ENCODE data around the gene IQCK.

IQCK gene

GRCh38 chr16:19830902-19831560, 113.0 kb downstream of the IQCK start:
- DNase-seq (ENCODE audit: extremely low read depth in 1 of 2, low read depth in 1 of 2) = no peak

DNA sequence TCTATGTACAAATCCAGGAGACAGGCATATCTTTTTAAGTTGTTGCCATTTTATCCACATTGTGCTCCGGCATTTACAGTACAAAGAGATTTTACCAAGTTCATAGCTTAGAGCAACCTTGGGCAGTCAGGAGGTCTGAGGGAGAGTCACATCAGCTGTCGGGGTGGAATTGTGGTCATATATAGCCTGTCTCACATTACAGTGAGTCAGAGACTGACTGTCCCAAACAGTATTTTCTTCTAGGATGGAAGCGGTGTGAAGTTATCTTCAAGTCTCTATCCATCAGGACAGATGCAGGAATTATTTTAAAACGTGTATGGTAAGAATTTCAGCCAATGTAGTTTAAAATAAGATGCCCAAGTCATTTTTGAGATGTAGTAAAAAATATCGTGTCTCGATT, 113.6 kb downstream of the IQCK start:
- no peak for DNase-seq (ENCODE audit: extremely low read depth in 1 of 2, low read depth in 1 of 2)

- no peak for DNase-seq (ENCODE audit: extremely low read depth in 1 of 2, low read depth in 1 of 2)
These were observed 115.1 kb downstream of the IQCK start for GRCh38 chr16:19833176-19833575.

- no peak for DNase-seq (ENCODE audit: extremely low read depth in 1 of 2, low read depth in 1 of 2)
These were observed 115.5 kb downstream of the IQCK start for GRCh38 chr16:19833581-19833980.

- no peak for DNase-seq (ENCODE audit: extremely low read depth in 1 of 2, low read depth in 1 of 2)
These were observed 117.1 kb downstream of the IQCK start for GRCh38 chr16:19835196-19835595.

- DNase-seq (ENCODE audit: extremely low read depth in 1 of 2, low read depth in 1 of 2) = no peak
These were observed 117.9 kb downstream of the IQCK start for GRCh38 chr16:19835968-19836421.

DNA sequence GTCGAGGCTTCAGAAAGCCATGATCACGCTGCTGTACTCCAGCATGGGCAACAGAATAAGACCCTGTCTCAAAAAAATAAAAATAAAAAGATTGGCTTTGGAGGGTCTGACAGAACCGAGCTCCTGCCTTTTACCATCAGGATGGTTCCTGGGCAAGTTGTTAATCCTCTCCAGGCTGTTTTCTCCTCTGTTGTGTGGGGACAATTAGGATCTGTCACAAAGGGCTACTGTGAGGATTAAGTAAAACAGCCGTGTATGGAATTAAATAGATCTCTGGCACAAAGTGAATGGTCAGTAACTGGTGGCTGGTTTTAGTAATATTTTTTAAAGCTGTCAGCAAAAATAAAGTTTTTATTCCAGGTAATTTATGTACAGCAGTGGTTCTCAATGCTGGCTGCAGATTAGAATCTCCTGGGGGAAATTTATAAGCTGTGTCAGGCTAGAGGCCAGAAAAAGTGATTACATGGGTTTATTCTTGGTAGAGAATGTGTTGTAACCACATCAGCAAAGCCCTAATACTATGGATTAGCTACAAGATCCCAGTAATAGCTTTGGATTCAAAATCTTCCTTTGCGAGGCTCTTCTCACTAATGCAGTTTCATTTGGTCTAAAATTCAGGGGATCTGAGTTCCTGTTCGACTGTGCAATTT, 119.4 kb downstream of the IQCK start:
- DNase-seq (ENCODE audit: extremely low read depth in 1 of 2, low read depth in 1 of 2) = no peak

- no peak for DNase-seq (ENCODE audit: extremely low read depth in 1 of 2, low read depth in 1 of 2)
These were observed 120.1 kb downstream of the IQCK start for GRCh38 chr16:19837984-19838707.

GRCh38 chr16:19840524-19841110, 122.5 kb downstream of the IQCK start:
- no peak for DNase-seq (ENCODE audit: extremely low read depth in 1 of 2, low read depth in 1 of 2)

- no peak for DNase-seq (ENCODE audit: extremely low read depth in 1 of 2, low read depth in 1 of 2)
These were observed 123.1 kb downstream of the IQCK start for GRCh38 chr16:19841184-19841583.

- DNase-seq (ENCODE audit: extremely low read depth in 1 of 2, low read depth in 1 of 2) = no peak
These were observed 124.5 kb downstream of the IQCK start for GRCh38 chr16:19842426-19843157.

GRCh38 chr16:19843371-19843770, 125.3 kb downstream of the IQCK start:
- DNase-seq (ENCODE audit: extremely low read depth in 1 of 2, low read depth in 1 of 2) = no peak

DNA sequence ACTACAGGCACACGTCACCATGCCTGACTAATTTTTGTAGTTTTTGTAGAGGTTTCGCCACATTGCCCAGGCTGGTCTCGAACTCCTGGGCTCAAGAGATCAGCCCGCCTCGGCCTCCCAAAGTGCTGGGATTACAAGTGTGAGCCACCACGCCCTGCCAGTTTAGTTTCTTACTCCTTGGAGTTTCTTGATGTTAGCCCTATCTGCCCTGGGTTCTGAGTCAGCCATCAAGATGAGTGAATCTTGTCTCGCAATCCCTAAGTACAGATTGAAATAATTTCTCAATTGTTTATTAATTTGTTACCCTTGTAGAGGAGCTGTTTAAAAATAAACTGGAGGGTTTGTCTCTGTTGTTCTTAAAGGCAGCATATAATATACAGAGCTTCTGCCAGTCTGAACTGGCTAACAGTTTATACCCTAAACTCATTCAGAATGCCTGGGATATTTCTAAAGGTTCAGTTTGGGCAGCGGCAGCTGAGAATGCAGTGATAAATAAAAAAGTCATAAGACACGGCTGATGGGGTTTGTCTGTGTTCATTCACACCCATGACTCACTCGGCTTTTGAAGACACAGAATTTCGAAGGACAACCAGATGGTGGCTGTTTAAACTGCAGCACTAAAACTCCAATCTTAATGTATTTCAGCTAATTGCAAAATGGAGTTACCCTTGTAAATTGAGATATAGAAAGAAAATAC, 127.0 kb downstream of the IQCK start:
- no peak for DNase-seq (ENCODE audit: extremely low read depth in 1 of 2, low read depth in 1 of 2)

- no peak for DNase-seq (ENCODE audit: extremely low read depth in 1 of 2, low read depth in 1 of 2)
These were observed 128.4 kb downstream of the IQCK start for GRCh38 chr16:19846436-19846835.

- no peak for DNase-seq (ENCODE audit: extremely low read depth in 1 of 2, low read depth in 1 of 2)
These were observed 130.7 kb downstream of the IQCK start for GRCh38 chr16:19848756-19849155.

- DNase-seq (ENCODE audit: extremely low read depth in 1 of 2, low read depth in 1 of 2) = no peak
These were observed 132.2 kb downstream of the IQCK start for GRCh38 chr16:19850131-19850817.

DNA sequence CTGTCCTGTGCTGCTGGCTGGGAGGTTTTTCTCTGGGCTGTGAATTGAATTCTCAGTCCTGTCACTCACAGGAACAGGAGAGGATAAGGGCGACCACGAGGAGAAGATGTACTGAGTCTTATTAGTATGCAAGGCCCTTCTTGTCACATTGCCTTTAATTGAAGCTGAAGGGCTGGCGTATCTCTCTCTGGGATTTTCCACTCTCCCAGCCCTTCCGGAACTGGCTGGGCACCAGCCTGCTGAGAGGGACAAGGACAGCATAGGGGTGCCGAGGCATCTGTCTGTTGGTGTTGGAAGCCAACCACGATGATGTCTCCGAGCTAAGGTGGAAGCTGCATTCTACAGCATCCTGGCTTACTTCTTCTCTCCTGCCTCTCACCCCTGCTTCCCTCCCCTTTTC, 133.4 kb downstream of the IQCK start:
- no peak for DNase-seq (ENCODE audit: extremely low read depth in 1 of 2, low read depth in 1 of 2)

DNA sequence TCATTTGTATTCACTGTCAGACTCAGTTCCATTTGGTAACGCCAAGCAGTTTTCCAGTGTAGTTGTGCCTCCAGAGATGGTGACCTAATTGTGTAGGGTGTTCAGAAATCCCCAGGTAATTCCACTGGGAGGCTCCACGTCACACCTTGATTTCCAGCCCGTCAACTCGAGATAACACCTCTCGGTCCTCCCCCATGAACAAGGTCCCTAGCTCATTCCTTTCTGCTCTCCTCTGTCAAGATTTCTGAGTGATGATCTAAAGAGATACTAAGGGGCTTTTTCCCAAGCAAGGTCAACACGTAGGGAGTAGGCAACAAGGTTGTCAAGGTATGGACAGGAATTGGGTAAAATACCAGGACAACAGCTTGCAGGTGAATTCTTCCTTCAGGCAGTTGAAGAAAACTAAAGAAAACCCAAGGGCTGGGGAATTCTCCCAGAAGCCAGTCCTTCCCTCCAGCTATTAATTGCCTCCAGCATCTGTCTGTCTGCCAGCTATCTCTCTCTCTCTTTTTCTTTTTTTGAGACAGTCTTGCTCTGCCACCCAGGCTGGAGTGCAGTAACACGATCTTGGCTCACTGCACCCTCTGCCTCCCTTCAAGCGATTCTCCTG, 135.2 kb downstream of the IQCK start:
- no peak for DNase-seq (ENCODE audit: extremely low read depth in 1 of 2, low read depth in 1 of 2)

- no peak for DNase-seq (ENCODE audit: extremely low read depth in 1 of 2, low read depth in 1 of 2)
These were observed 135.9 kb downstream of the IQCK start for GRCh38 chr16:19853742-19854542.
